ENCODE results near the gene PRR15.

Gene PRR15

DNA sequence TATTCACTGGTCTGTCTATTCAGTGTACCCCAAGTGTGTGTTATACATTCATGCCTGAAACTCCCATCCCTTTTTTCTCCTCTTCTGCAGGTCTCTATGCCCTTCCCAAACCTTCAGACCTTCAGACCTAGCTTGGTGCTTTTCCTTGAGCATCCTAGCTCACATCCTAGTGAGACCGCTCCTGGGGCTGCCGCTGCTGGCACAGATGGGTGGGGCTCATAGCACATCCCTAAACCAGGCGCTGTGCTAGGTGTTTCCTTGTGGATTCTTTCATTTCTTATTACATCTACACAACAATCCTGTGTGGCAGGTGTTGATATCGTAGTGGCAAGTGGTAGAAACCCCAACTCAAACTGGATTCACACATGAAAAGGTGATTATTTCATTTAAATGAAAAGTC lies 43.2 kb downstream of the PRR15 start:
- ATAC-seq (ENCODE audit: insufficient read depth, low read depth) (no peak), DNase-seq (no peak)
- H3K4me3 ChIP-seq (ENCODE audit: low read depth in 1 of 2, low read length in 2 of 2): no peak overlapping the region
- H4K20me1 ChIP-seq (ENCODE audit: insufficient read depth, low read length): no peaks in the 10 kb centered on the region
- H3K4me2 ChIP-seq (ENCODE audit: insufficient read depth, low read length): no peak overlapping the region
- no peaks in the 10 kb centered on the region for H3K4me1 ChIP-seq (ENCODE audit: insufficient read depth, low read length)
- H3K9me3 ChIP-seq (ENCODE audit: insufficient read depth, low read length, severe bottlenecking): no peaks in the 10 kb centered on the region
- no peak overlapping the region for H3K27ac ChIP-seq (ENCODE audit: low read length)
- H3K27me3 ChIP-seq (ENCODE audit: insufficient read depth, low read length, poor library complexity): no peaks in the 10 kb centered on the region
- H3K79me2 ChIP-seq (ENCODE audit: insufficient read depth, low read length): no peaks in the 10 kb centered on the region
- H2AFZ ChIP-seq (ENCODE audit: low read depth, low read length): no peak overlapping the region
- no peak for TF ChIP-seq EZH2 (IDR thresholded peaks at IDR 0.05; ENCODE audit: borderline replicate concordance, low read depth, low read length, severe bottlenecking)
- TF ChIP-seq CTCF (IDR thresholded peaks at IDR 0.05; ENCODE audit: borderline replicate concordance, extremely low read depth, low read length, poor library complexity, severe bottlenecking): no peak
- no peaks in the 10 kb centered on the region for H3K36me3 ChIP-seq (ENCODE audit: insufficient read depth, low read length)
- no peak overlapping the region for H3K9ac ChIP-seq (ENCODE audit: low read depth, low read length)

DNA sequence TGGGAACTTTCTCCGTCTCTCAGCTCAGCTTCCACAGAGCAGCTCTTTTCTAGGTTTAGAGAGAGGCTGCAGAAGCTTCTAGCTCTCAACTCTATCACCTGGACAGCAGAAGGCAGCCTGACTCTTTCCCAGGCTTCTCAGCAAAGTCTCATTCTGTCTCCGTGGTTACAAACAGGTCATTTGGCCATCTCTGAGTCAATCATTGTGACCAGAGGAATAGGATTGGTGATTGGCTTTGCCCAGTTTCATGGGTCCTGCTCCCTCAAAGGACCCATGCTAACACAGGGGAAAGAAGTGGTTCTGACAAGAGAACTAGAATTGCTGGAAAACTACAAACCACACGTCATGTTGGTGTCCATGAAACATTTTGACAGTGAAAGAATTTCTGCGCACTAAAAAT lies 43.6 kb downstream of the PRR15 start:
- H3K9ac ChIP-seq (ENCODE audit: low read depth, low read length): no peak overlapping the region
- H3K4me3 ChIP-seq (ENCODE audit: low read depth in 1 of 2, low read length in 2 of 2): no peak overlapping the region
- H3K79me2 ChIP-seq (ENCODE audit: insufficient read depth, low read length): no peaks in the 10 kb centered on the region
- ATAC-seq (ENCODE audit: insufficient read depth, low read depth): no peak
- no peaks in the 10 kb centered on the region for H3K9me3 ChIP-seq (ENCODE audit: insufficient read depth, low read length, severe bottlenecking)
- no peak overlapping the region for H2AFZ ChIP-seq (ENCODE audit: low read depth, low read length)
- H3K27me3 ChIP-seq (ENCODE audit: insufficient read depth, low read length, poor library complexity): no peaks in the 10 kb centered on the region
- no peak for DNase-seq
- TF ChIP-seq CTCF (IDR thresholded peaks at IDR 0.05; ENCODE audit: borderline replicate concordance, extremely low read depth, low read length, poor library complexity, severe bottlenecking): no peak
- no peak for TF ChIP-seq EZH2 (IDR thresholded peaks at IDR 0.05; ENCODE audit: borderline replicate concordance, low read depth, low read length, severe bottlenecking)
- no peaks in the 10 kb centered on the region for H3K4me1 ChIP-seq (ENCODE audit: insufficient read depth, low read length)
- H4K20me1 ChIP-seq (ENCODE audit: insufficient read depth, low read length): no peaks in the 10 kb centered on the region
- H3K4me2 ChIP-seq (ENCODE audit: insufficient read depth, low read length): no peak overlapping the region
- no peaks in the 10 kb centered on the region for H3K36me3 ChIP-seq (ENCODE audit: insufficient read depth, low read length)
- H3K27ac ChIP-seq (ENCODE audit: low read length): no peak overlapping the region

GRCh38 chr7:29607889-29608288 lies 44.3 kb downstream of the PRR15 start:
- Histone ChIP-seq H3K36me3 (ENCODE audit: insufficient read depth, low read length) (no peaks in the 10 kb centered on the region), H3K9ac (ENCODE audit: low read depth, low read length) (no peak overlapping the region), H3K27me3 (ENCODE audit: insufficient read depth, low read length, poor library complexity) (no peaks in the 10 kb centered on the region), H3K4me2 (ENCODE audit: insufficient read depth, low read length) (no peak overlapping the region), H4K20me1 (ENCODE audit: insufficient read depth, low read length) (no peaks in the 10 kb centered on the region), H3K4me1 (ENCODE audit: insufficient read depth, low read length) (no peaks in the 10 kb centered on the region), H2AFZ (ENCODE audit: low read depth, low read length) (no peak overlapping the region), H3K79me2 (ENCODE audit: insufficient read depth, low read length) (no peaks in the 10 kb centered on the region), H3K4me3 (ENCODE audit: low read depth in 1 of 2, low read length in 2 of 2) (no peak overlapping the region), H3K9me3 (ENCODE audit: insufficient read depth, low read length, severe bottlenecking) (no peaks in the 10 kb centered on the region), H3K27ac (ENCODE audit: low read length) (no peak overlapping the region)
- DNase-seq: no peak
- TF ChIP-seq EZH2 (IDR thresholded peaks at IDR 0.05; ENCODE audit: borderline replicate concordance, low read depth, low read length, severe bottlenecking): no peak
- TF ChIP-seq CTCF (IDR thresholded peaks at IDR 0.05; ENCODE audit: borderline replicate concordance, extremely low read depth, low read length, poor library complexity, severe bottlenecking): no peak
- ATAC-seq (ENCODE audit: insufficient read depth, low read depth): no peak

Measured in DND-41 (cell line).